SU-DHL-6 (cell line): ENCODE results near the gene ADAM12.
A peak's percentile ranks its signal among the peaks of the same experiment; 100 is the strongest.

Source experiments
- H2AFZ ChIP-seq: fragments of 200-600 bp; sonication (generic); 2 replicates; pipeline ENCODE4 v1.6.1; 2014; ENCODE audit warnings: low read depth, mild to moderate bottlenecking, moderate library complexity, mixed read lengths, antibody characterized with exemption, low read length; ENCODE audit not compliant: severe bottlenecking
- H3F3A ChIP-seq: fragments of 200-600 bp; shearing (Covaris generic); 2 replicates; pipeline ENCODE4 v1.6.0; 2016; ENCODE audit warnings: antibody characterized with exemption, mild to moderate bottlenecking; ENCODE audit not compliant: insufficient read depth
- H3K27ac ChIP-seq: fragments of 200-600 bp; sonication (generic); 2 replicates; pipeline ENCODE4 v1.5.1; 2016; ENCODE audit warnings: low read depth, mild to moderate bottlenecking, low read length, moderate library complexity, mixed read lengths
- H3K27me3 ChIP-seq: fragments of 200-600 bp; sonication (generic), shearing (Covaris generic); 2 replicates; pipeline ENCODE4 v1.6.0; 2014; ENCODE audit warnings: mild to moderate bottlenecking, low read length
- H3K36me3 ChIP-seq: fragments of 200-600 bp; sonication (generic); 2 replicates; pipeline ENCODE4 v1.6.1; 2014; ENCODE audit warnings: mild to moderate bottlenecking, low read length, mixed read lengths
- H3K4me2 ChIP-seq: fragments of 300-600, 200-600 bp; shearing (Covaris generic), sonication (generic); 2 replicates; pipeline ENCODE4 v1.6.0; 2014; ENCODE audit warnings: low read length, low read depth, mild to moderate bottlenecking; ENCODE audit not compliant: poor library complexity, severe bottlenecking
- H3K4me3 ChIP-seq: fragments of 200-600 bp; sonication (generic); 2 replicates; pipeline ENCODE4 v1.5.1; 2014; ENCODE audit warnings: antibody characterized with exemption, low read length, mild to moderate bottlenecking, mixed read lengths; ENCODE audit not compliant: insufficient read depth, poor library complexity, severe bottlenecking
- H3K79me2 ChIP-seq: fragments of 200-600 bp; sonication (generic); 2 replicates; pipeline ENCODE4 v1.6.1; 2014; ENCODE audit warnings: mild to moderate bottlenecking, low read length, moderate library complexity; ENCODE audit not compliant: insufficient read depth
- H3K9ac ChIP-seq: fragments of 200-600 bp; sonication (generic); 2 replicates; pipeline ENCODE4 v1.7.0; 2014; ENCODE audit warnings: mild to moderate bottlenecking, low read length
- H3K9me2 ChIP-seq: fragments of 200-600 bp; sonication (generic); replicated peaks from 2 replicates; pipeline ENCODE4 v1.6.1; 2014; ENCODE audit warnings: low read length; ENCODE audit not compliant: insufficient read depth
- H3K9me3 ChIP-seq: fragments of 200-600 bp; sonication (generic); 2 replicates; pipeline ENCODE4 v1.6.1; 2014; ENCODE audit warnings: low read length, mixed read lengths; ENCODE audit not compliant: insufficient read depth
- H4K20me1 ChIP-seq: fragments of 200-600 bp; sonication (generic); 2 replicates; pipeline ENCODE4 v1.6.1; 2014; ENCODE audit warnings: low read depth, mild to moderate bottlenecking, antibody characterized with exemption, low read length, moderate library complexity, mixed read lengths
- EZH2phosphoT487 ChIP-seq: fragments of 200-600 bp; sonication (generic), shearing (Covaris generic); conservative IDR thresholded peaks from 2 replicates; pipeline ENCODE4 v1.6.1; 2018; ENCODE audit warnings: mild to moderate bottlenecking, antibody characterized with exemption, low read length, moderate library complexity, mixed read lengths
- TF ChIP-seq, protein P1 (sequence below): fragments of 200-600 bp; sonication (generic); IDR thresholded peaks from one replicate; pipeline ENCODE4 v1.5.1; 2017; ENCODE audit warnings: antibody characterized with exemption, mild to moderate bottlenecking, low read length, moderate library complexity; ENCODE audit not compliant: insufficient read depth, poor library complexity, severe bottlenecking

Gene ADAM12

GRCh38 chr10:125983656-125984055 lies 404.6 kb downstream of the ADAM12 start:
- TF ChIP-seq, protein P1, sequence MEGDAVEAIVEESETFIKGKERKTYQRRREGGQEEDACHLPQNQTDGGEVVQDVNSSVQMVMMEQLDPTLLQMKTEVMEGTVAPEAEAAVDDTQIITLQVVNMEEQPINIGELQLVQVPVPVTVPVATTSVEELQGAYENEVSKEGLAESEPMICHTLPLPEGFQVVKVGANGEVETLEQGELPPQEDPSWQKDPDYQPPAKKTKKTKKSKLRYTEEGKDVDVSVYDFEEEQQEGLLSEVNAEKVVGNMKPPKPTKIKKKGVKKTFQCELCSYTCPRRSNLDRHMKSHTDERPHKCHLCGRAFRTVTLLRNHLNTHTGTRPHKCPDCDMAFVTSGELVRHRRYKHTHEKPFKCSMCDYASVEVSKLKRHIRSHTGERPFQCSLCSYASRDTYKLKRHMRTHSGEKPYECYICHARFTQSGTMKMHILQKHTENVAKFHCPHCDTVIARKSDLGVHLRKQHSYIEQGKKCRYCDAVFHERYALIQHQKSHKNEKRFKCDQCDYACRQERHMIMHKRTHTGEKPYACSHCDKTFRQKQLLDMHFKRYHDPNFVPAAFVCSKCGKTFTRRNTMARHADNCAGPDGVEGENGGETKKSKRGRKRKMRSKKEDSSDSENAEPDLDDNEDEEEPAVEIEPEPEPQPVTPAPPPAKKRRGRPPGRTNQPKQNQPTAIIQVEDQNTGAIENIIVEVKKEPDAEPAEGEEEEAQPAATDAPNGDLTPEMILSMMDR: no peak
- TF ChIP-seq EZH2phosphoT487: no peak

DNA sequence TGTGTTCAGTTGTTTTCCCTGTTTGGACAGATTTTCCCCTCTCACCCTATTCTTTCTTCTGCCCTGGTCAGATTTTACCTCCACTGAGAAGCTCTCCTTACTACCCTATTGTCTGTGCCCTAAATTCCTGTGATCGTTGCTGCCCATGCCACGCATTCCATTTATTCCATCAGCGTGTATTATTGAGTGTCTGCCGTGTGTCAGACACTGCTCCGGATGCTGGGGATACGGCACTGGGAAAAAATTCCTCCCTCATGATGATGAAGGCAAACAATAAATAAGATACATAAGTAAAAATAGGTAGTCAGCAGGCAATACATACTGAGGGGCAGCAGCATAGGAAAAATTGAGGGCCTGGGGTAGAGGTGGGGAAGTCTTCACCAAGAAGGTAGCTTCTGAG lies 405.1 kb downstream of the ADAM12 start:
- H4K20me1 ChIP-seq: no peaks in the 10 kb centered on the region
- no peak overlapping the region for H3K27ac ChIP-seq
- H3K79me2 ChIP-seq: no peaks in the 10 kb centered on the region
- TF ChIP-seq, protein P1: no peak
- no peak for TF ChIP-seq EZH2phosphoT487
- no peaks in the 10 kb centered on the region for H3K9me3 ChIP-seq
- no peaks in the 10 kb centered on the region for H3K27me3 ChIP-seq
- no peaks in the 10 kb centered on the region for H3K9me2 ChIP-seq
- no peak overlapping the region for H2AFZ ChIP-seq
- H3K4me2 ChIP-seq: no peak overlapping the region
- no peaks in the 10 kb centered on the region for H3K36me3 ChIP-seq
- H3K9ac ChIP-seq: no peak overlapping the region
- no peaks in the 10 kb centered on the region for H3F3A ChIP-seq
- H3K4me3 ChIP-seq: no peak overlapping the region

More at GRCh38 chr10:125983656-125984055, 404.6 kb downstream of the ADAM12 start:
- Histone ChIP-seq H3K4me3 (no peak overlapping the region), H3K9ac (no peak overlapping the region), H3K9me3 (no peaks in the 10 kb centered on the region), H2AFZ (no peak overlapping the region), H3K9me2 (no peaks in the 10 kb centered on the region), H3K4me2 (no peak overlapping the region), H3F3A (no peaks in the 10 kb centered on the region), H3K27ac (no peak overlapping the region), H3K27me3 (no peaks in the 10 kb centered on the region), H4K20me1 (no peaks in the 10 kb centered on the region), H3K79me2 (no peaks in the 10 kb centered on the region), H3K36me3 (no peaks in the 10 kb centered on the region)

DNA sequence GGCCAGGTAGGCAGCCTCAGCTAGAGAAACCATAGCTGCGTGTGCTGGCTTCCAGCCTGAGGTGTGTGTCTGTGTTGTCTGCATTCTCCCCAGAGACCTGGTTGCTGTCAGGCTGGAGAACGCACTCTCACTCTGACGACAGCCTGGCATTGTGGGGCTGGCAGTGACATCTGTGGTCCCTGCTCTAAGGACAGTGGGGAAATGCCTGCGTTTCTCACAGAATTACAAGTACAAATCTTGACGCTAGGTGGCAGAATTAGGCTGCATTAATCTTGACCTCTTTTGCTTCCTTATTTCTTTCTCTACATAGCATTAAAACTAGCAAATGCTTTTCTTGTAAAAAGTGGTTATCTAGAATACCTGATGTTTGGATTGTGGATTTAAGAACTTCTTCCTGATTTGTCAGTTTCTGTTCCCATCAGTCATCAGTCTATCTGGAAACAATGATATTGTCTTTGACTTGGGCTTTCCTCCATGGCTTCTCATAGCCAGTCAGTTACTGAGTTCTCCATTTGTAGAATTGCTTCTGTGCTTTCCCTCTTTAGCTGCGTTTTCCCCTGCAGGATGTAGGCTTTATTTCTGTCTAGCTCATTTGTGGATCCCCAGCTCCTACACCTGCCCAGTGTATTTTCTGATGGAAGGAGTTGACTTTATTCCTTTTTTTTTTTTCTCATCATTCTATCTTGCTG lies 405.9 kb downstream of the ADAM12 start:
- H3K4me2 ChIP-seq: no peak overlapping the region
- H3K36me3 ChIP-seq: no peaks in the 10 kb centered on the region
- no peaks in the 10 kb centered on the region for H3K27me3 ChIP-seq
- H3K9ac ChIP-seq: no peak overlapping the region
- TF ChIP-seq, protein P1: peak; percentile 36
- no peak for TF ChIP-seq EZH2phosphoT487
- no peak overlapping the region for H3K27ac ChIP-seq
- no peaks in the 10 kb centered on the region for H3K9me3 ChIP-seq
- H3F3A ChIP-seq: no peaks in the 10 kb centered on the region
- no peak overlapping the region for H2AFZ ChIP-seq
- no peak overlapping the region for H3K4me3 ChIP-seq
- no peaks in the 10 kb centered on the region for H3K9me2 ChIP-seq
- no peaks in the 10 kb centered on the region for H3K79me2 ChIP-seq
- H4K20me1 ChIP-seq: no peaks in the 10 kb centered on the region
